HepG2 (cell line): ENCODE measurements around the gene VPS25. TPM values are rescaled to one million over a fixed set of nuclear protein-coding genes. Genes with fewer than 3 reads are reported as not detected.

Source experiments
- CENPT ChIP-seq: sonication (generic); formaldehyde crosslinking; IDR thresholded peaks from 2 replicates; pipeline ENCODE4 v1.8.0; 2022; ENCODE audit warnings: low read depth, mild to moderate bottlenecking, moderate library complexity, missing genetic modification reagents
- CREB3 ChIP-seq: sonication (generic); formaldehyde crosslinking; IDR thresholded peaks from 2 replicates; pipeline ENCODE4 v1.5.0; 2020; ENCODE audit warnings: missing genetic modification reagents
- HMG20A ChIP-seq: IDR thresholded peaks from 2 replicates; pipeline ENCODE4 v1.6.1; 2016; ENCODE audit warnings: borderline replicate concordance
- KDM5B ChIP-seq: sonication (generic); formaldehyde crosslinking; IDR thresholded peaks from 2 replicates; pipeline ENCODE4 v1.4.0; 2020; ENCODE audit warnings: missing genetic modification reagents, mild to moderate bottlenecking, borderline replicate concordance
- POLR2AphosphoS2 ChIP-seq: IDR thresholded peaks from 2 replicates; pipeline ENCODE4 v1.6.1; 2011; ENCODE audit warnings: low read depth, low read length, improper control_type of control experiment
- SCMH1 ChIP-seq: sonication (generic); formaldehyde crosslinking; IDR thresholded peaks from 2 replicates; pipeline ENCODE4 v1.9.0; 2021; ENCODE audit warnings: missing genetic modification reagents, mild to moderate bottlenecking, borderline replicate concordance
- SMARCE1 ChIP-seq: fragments of 450-650 bp; IDR thresholded peaks from 2 replicates; pipeline ENCODE4 v1.6.1; 2017; ENCODE audit warnings: borderline replicate concordance
- SNAPC5 ChIP-seq: sonication (generic); formaldehyde crosslinking; IDR thresholded peaks from 2 replicates; pipeline ENCODE4 v1.8.1; 2023; ENCODE audit warnings: mild to moderate bottlenecking, missing genetic modification reagents, borderline replicate concordance
- ZBED4 ChIP-seq: sonication (generic); formaldehyde crosslinking; IDR thresholded peaks from 2 replicates; pipeline ENCODE4 v1.4.0; 2020; ENCODE audit warnings: missing genetic modification reagents, borderline replicate concordance
- ZBTB1 ChIP-seq: sonication (generic); formaldehyde crosslinking; IDR thresholded peaks from 2 replicates; pipeline ENCODE4 v1.4.0; 2020; ENCODE audit warnings: missing genetic modification reagents, borderline replicate concordance
- ZBTB4 ChIP-seq: sonication (generic); formaldehyde crosslinking; IDR thresholded peaks from 2 replicates; pipeline ENCODE4 v1.4.0; 2020; ENCODE audit warnings: missing genetic modification reagents, mild to moderate bottlenecking, borderline replicate concordance
- ZNF138 ChIP-seq: sonication (generic); formaldehyde crosslinking; IDR thresholded peaks from 2 replicates; pipeline ENCODE4 v1.5.0; 2020; ENCODE audit warnings: mild to moderate bottlenecking, low read depth, missing genetic modification reagents
- ZNF816 ChIP-seq: sonication (generic); formaldehyde crosslinking; IDR thresholded peaks from 2 replicates; pipeline ENCODE4 v1.8.0; 2022; ENCODE audit warnings: missing genetic modification reagents, mild to moderate bottlenecking, borderline replicate concordance
- ZSCAN12 ChIP-seq: sonication (generic); formaldehyde crosslinking; IDR thresholded peaks from 2 replicates; pipeline ENCODE4 v1.9.0; 2021; ENCODE audit warnings: mild to moderate bottlenecking, missing genetic modification reagents
- polyA plus RNA-seq, 8 experiments: library from polyadenylated mRNA; depleted of rRNA in 3 of 8; stranded (reverse) in 7 of 8; unstranded in 1 of 8; fragments of >200 nt; fragmentation: Illumina TruSeq in 4 of 8; extraction: Trizol in 4 of 8; gene quantifications; 2 replicates each; pipeline versions ENCODE4 v1.2.1 to v1.2.3, GENCODE V29; 2011 to 2016; ENCODE audit warnings: low read depth in 4 of 8, missing spikeins in 1 of 8, mixed read lengths in 1 of 8; ENCODE audit not compliant: insufficient read depth in 1 of 8
- total RNA-seq, 5 experiments: library from RNA; depleted of rRNA; stranded (reverse); fragments of >200 nt; fragmentation: Illumina TruSeq; extraction: Trizol; gene quantifications; 2 replicates each; pipeline ENCODE4 v1.2.3, GENCODE V29; 2016; ENCODE audit warnings: low read depth in 1 of 5
- TF ChIP-seq, protein P1 (sequence below): sonication (generic); formaldehyde crosslinking; IDR thresholded peaks from 2 replicates; pipeline ENCODE4 v1.4.0; 2020; ENCODE audit warnings: missing genetic modification reagents
- TF ChIP-seq, protein P2 (sequence below): sonication (generic); formaldehyde crosslinking; IDR thresholded peaks from 2 replicates; pipeline ENCODE4 v1.4.0; 2020; ENCODE audit warnings: low read depth, mild to moderate bottlenecking, missing genetic modification reagents

The VPS25 gene
- total and polyA plus RNA-seq, 2 of the 13 experiments (the other 11 are each of a cell fraction or from before 2014, with no cell fraction given), result 161 to 249 TPM

DNA sequence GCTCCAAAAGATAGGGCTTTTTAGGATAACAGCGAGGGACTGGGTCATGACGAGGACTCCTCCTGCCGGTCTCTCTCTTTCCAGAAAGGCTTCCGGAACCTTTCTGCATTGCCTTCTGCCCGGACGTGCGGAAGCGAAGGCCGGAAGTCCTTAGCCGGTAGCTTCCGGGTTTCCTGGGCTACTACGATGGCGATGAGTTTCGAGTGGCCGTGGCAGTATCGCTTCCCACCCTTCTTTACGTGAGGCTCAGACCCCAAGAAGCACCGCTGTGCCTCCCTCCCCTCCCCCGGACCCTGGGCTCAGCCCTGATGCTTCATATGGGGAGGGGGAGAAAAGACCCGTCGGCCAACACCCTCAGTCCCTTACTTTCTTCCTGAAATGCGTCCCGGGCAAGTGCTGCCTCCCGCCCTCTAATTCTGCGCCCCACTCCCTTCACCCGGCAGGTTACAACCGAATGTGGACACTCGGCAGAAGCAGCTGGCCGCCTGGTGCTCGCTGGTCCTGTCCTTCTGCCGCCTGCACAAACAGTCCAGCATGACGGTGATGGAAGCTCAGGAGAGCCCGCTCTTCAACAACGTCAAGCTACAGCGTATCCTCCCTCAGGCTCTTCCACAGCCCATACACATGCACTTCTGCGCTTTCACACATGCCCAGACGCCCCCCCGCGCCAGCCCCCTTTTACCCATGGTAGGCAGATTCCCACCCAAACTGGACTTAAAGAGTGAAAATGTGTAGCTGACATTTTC, at the start of gene VPS25 (continued):
- TF ChIP-seq, protein P1, sequence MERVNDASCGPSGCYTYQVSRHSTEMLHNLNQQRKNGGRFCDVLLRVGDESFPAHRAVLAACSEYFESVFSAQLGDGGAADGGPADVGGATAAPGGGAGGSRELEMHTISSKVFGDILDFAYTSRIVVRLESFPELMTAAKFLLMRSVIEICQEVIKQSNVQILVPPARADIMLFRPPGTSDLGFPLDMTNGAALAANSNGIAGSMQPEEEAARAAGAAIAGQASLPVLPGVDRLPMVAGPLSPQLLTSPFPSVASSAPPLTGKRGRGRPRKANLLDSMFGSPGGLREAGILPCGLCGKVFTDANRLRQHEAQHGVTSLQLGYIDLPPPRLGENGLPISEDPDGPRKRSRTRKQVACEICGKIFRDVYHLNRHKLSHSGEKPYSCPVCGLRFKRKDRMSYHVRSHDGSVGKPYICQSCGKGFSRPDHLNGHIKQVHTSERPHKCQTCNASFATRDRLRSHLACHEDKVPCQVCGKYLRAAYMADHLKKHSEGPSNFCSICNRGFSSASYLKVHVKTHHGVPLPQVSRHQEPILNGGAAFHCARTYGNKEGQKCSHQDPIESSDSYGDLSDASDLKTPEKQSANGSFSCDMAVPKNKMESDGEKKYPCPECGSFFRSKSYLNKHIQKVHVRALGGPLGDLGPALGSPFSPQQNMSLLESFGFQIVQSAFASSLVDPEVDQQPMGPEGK (CRISPR knock-in tag), result peak; percentile 76
- TF ChIP-seq ZSCAN12 (CRISPR knock-in tag) (0 out of 2 replicates have a peak, but pooled peaks have one; percentile 37), HMG20A (peak; percentile 31; the same call in 1 of the 2 replicates), SCMH1 (CRISPR knock-in tag) (no peak), ZBTB4 (CRISPR knock-in tag) (peak; percentile 73; the same call in 1 of the 2 replicates), ZNF138 (CRISPR knock-in tag) (peak; percentile 89; the same call in 1 of the 2 replicates), CREB3 (peak; percentile 91), CENPT (CRISPR knock-in tag) (no peak), KDM5B (CRISPR knock-in tag) (peak; percentile 68; the same call in 1 of the 2 replicates), ZBTB1 (CRISPR knock-in tag) (no peak), ZBED4 (CRISPR knock-in tag) (peak; percentile 90; the same call in 1 of the 2 replicates), ZNF816 (no peak), SNAPC5 (CRISPR knock-in tag) (peak; percentile 58; the same call in 1 of the 2 replicates), POLR2AphosphoS2 (no peak), SMARCE1 (no peak)
- TF ChIP-seq, protein P2, sequence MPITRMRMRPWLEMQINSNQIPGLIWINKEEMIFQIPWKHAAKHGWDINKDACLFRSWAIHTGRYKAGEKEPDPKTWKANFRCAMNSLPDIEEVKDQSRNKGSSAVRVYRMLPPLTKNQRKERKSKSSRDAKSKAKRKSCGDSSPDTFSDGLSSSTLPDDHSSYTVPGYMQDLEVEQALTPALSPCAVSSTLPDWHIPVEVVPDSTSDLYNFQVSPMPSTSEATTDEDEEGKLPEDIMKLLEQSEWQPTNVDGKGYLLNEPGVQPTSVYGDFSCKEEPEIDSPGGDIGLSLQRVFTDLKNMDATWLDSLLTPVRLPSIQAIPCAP (CRISPR knock-in tag), result 0 out of 2 replicates have a peak, but pooled peaks have one; percentile 53
